ENCODE measurements around the gene ITGA2. TPM values are rescaled to one million over a fixed set of nuclear protein-coding genes. Genes with fewer than 3 reads are reported as not detected.
"Not testable (repeated sequence)": the region's sequence is repeated elsewhere in the genome, so short reads cannot be mapped to it uniquely, and the experiment has no call there.

The ITGA2 gene
- total and polyA plus RNA-seq, 5 experiments from 2014 or later: 0.06 to 0.19 TPM; not detected in 3

GRCh38 chr5:52963636-52964035 lies 25.5 kb upstream of the ITGA2 start:
- Mint-ChIP-seq H3K27me3 (peaks cover 0 to 5% (median 4%) of the 10 kb centered on the region in 5 donors), H3K27ac (no peak overlapping the region), H3K9me3 (peaks cover 0 to 23% (median 4%) of the 10 kb centered on the region in 9 donors), H3K4me3 (no peak overlapping the region), H3K36me3 (peaks cover 0 to 5% (median 4%) of the 10 kb centered on the region in 3 donors), H3K4me1 (no peaks in the 10 kb centered on the region)
- DNase-seq: no peak
- ATAC-seq: no peak
- POLR2A ChIA-PET: no interaction called here

GRCh38 chr5:52964138-52964537 lies 25.0 kb upstream of the ITGA2 start:
- no peaks in the 10 kb centered on the region for H3K4me1 Mint-ChIP-seq
- no peak for ATAC-seq
- DNase-seq: no peak
- POLR2A ChIA-PET: no interaction called here
- no peak overlapping the region for H3K27ac Mint-ChIP-seq
- peaks cover 0 to 10% (median 9%) of the 10 kb centered on the region in 3 donors for H3K36me3 Mint-ChIP-seq
- H3K9me3 Mint-ChIP-seq: peaks cover 2 to 28% (median 9%) of the 10 kb centered on the region in 9 donors
- no peak overlapping the region for H3K4me3 Mint-ChIP-seq
- peaks cover 0 to 10% (median 7%) of the 10 kb centered on the region in 5 donors for H3K27me3 Mint-ChIP-seq

GRCh38 chr5:52976157-52976556 lies 13.0 kb upstream of the ITGA2 start:
- POLR2A ChIA-PET, ATAC-seq: not testable (repeated sequence)

GRCh38 chr5:52977264-52977897 lies 11.8 kb upstream of the ITGA2 start:
- POLR2A ChIA-PET: no interaction called here
- peaks cover 14 to 47% (median 23%) of the 10 kb centered on the region in 5 donors for H3K27me3 Mint-ChIP-seq
- no peak overlapping the region for H3K27ac Mint-ChIP-seq
- peaks cover 0 to 27% (median 10%) of the 10 kb centered on the region in 9 donors for H3K9me3 Mint-ChIP-seq
- no peaks in the 10 kb centered on the region for H3K4me1 Mint-ChIP-seq
- DNase-seq (no peak), ATAC-seq (no peak)
- H3K4me3 Mint-ChIP-seq: no peak overlapping the region
- H3K36me3 Mint-ChIP-seq: peaks cover 0 to 7% (median 5%) of the 10 kb centered on the region in 3 donors

More at GRCh38 chr5:52976157-52976556, 13.0 kb upstream of the ITGA2 start:
- Mint-ChIP-seq H3K27me3 (peaks cover 14 to 35% (median 19%) of the 10 kb centered on the region in 5 donors), H3K9me3 (peaks cover 0 to 32% (median 13%) of the 10 kb centered on the region in 9 donors)
- not testable (repeated sequence) for H3K27ac Mint-ChIP-seq, H3K4me1 Mint-ChIP-seq, H3K4me3 Mint-ChIP-seq, DNase-seq, H3K36me3 Mint-ChIP-seq

GRCh38 chr5:52981507-52981906 lies 7.6 kb upstream of the ITGA2 start:
- ATAC-seq: no peak
- Mint-ChIP-seq H3K4me1 (no peaks in the 10 kb centered on the region), H3K36me3 (peaks cover 0 to 5% (median 0%) of the 10 kb centered on the region in 3 donors), H3K9me3 (peaks cover 0 to 20% (median 8%) of the 10 kb centered on the region in 9 donors), H3K27ac (no peak overlapping the region), H3K27me3 (peaks cover 17 to 67% (median 26%) of the 10 kb centered on the region in 5 donors), H3K4me3 (no peak overlapping the region)
- DNase-seq: no peak
- POLR2A ChIA-PET: no interaction called here

- ATAC-seq (no peak), DNase-seq (no peak)
- Mint-ChIP-seq H3K27ac (no peak overlapping the region), H3K27me3 (peaks cover 19 to 81% (median 36%) of the 10 kb centered on the region in 5 donors), H3K4me1 (peaks cover 2 to 15% (median 4%) of the 10 kb centered on the region in 4 donors), H3K4me3 (no peak overlapping the region), H3K9me3 (peaks cover 0 to 6% (median 0%) of the 10 kb centered on the region in 9 donors), H3K36me3 (no peaks in the 10 kb centered on the region)
- POLR2A ChIA-PET: no interaction called here
Measured at GRCh38 chr5:52983731-52984636, 5.2 kb upstream of the ITGA2 start.

- no peak for DNase-seq
- POLR2A ChIA-PET: no interaction called here
- Mint-ChIP-seq H3K4me3 (no peak overlapping the region), H3K36me3 (no peaks in the 10 kb centered on the region), H3K4me1 (peaks cover 4 to 21% (median 11%) of the 10 kb centered on the region in 4 donors), H3K9me3 (no peaks in the 10 kb centered on the region), H3K27ac (no peak overlapping the region), H3K27me3 (peaks cover 16 to 71% (median 41%) of the 10 kb centered on the region in 5 donors)
- ATAC-seq: no peak
Measured at GRCh38 chr5:52985306-52985705, 3.8 kb upstream of the ITGA2 start.

- Mint-ChIP-seq H3K9me3 (no peaks in the 10 kb centered on the region), H3K4me3 (peak overlapping the region in 6 of 10 donors; percentile 35 to 84 (median 70)), H3K36me3 (no peaks in the 10 kb centered on the region), H3K27ac (peak overlapping the region in 2 of 10 donors; percentile 30 to 49), H3K4me1 (peaks cover 4 to 21% (median 11%) of the 10 kb centered on the region in 4 donors), H3K27me3 (peaks cover 15 to 57% (median 46%) of the 10 kb centered on the region in 5 donors)
- ATAC-seq: no peak
- POLR2A ChIA-PET: no interaction called here
- DNase-seq: no peak
Measured at GRCh38 chr5:52987711-52988331, 1.3 kb upstream of the ITGA2 start.

GRCh38 chr5:52988335-52989024 lies 672 bp upstream of the ITGA2 start:
- H3K4me1 Mint-ChIP-seq: peaks cover 4 to 21% (median 11%) of the 10 kb centered on the region in 4 donors
- H3K27me3 Mint-ChIP-seq: peaks cover 12 to 55% (median 41%) of the 10 kb centered on the region in 5 donors
- H3K4me3 Mint-ChIP-seq: peak overlapping the region; percentile 46 to 84 (median 69)
- H3K9me3 Mint-ChIP-seq: no peaks in the 10 kb centered on the region
- POLR2A ChIA-PET: no interaction called here
- peak overlapping the region in 3 of 10 donors; percentile 2 to 49 (median 15) for H3K27ac Mint-ChIP-seq
- DNase-seq: no peak
- no peak for ATAC-seq
- no peaks in the 10 kb centered on the region for H3K36me3 Mint-ChIP-seq

GRCh38 chr5:52989781-52990527 lies 802 bp downstream of the ITGA2 start:
- Mint-ChIP-seq H3K27ac (peak overlapping the region in 3 of 10 donors; percentile 9 to 35 (median 12)), H3K36me3 (no peaks in the 10 kb centered on the region), H3K4me3 (peak overlapping the region; percentile 67 to 83 (median 76)), H3K4me1 (peaks cover 4 to 21% (median 11%) of the 10 kb centered on the region in 4 donors), H3K27me3 (peaks cover 12 to 46% (median 41%) of the 10 kb centered on the region in 5 donors), H3K9me3 (no peaks in the 10 kb centered on the region)
- POLR2A ChIA-PET: interaction anchor here (1.0 kb wide), 1 partner anchor 79 kb away, joined by 3 read pairs; no protein-coding TSS in a partner anchor
- DNase-seq: peak in 4 of 10 donors; percentile 6 to 23 (median 14)
- ATAC-seq: peak; percentile 63 to 66

- H3K36me3 Mint-ChIP-seq: no peaks in the 10 kb centered on the region
- POLR2A ChIA-PET: no interaction called here
- H3K27me3 Mint-ChIP-seq: peaks cover 10 to 43% (median 39%) of the 10 kb centered on the region in 5 donors
- H3K4me3 Mint-ChIP-seq: peak overlapping the region in 1 of 10 donors; percentile 77
- DNase-seq (no peak), ATAC-seq (no peak)
- H3K27ac Mint-ChIP-seq: no peak overlapping the region
- H3K9me3 Mint-ChIP-seq: no peaks in the 10 kb centered on the region
- peaks cover 4 to 21% (median 11%) of the 10 kb centered on the region in 4 donors for H3K4me1 Mint-ChIP-seq
Measured at GRCh38 chr5:52990528-52990925, 1.4 kb downstream of the ITGA2 start.

All from naive thymus-derived CD8-positive, alpha-beta T cell (primary cell).